Skeletal muscle tissue (tissue), 4 donors: Measurements from ENCODE around the gene NSD2. TPM values are rescaled to one million over a fixed set of nuclear protein-coding genes. Genes with fewer than 3 reads are reported as not detected.

Source experiments
- H3K27ac ChIP-seq: one replicate; pipeline ENCODE4 v1.7.0; 2013; ENCODE audit warnings: mild to moderate bottlenecking, low read depth, low read length, inconsistent platforms
- H3K27me3 ChIP-seq, 3 donors: one replicate each; pipeline ENCODE4 v1.7.0; 2013; ENCODE audit warnings: low read length in 3 of 3; ENCODE audit not compliant: control insufficient read depth in 3 of 3, insufficient read depth in 3 of 3
- H3K36me3 ChIP-seq, 3 donors: one replicate each; pipeline ENCODE4 v1.7.0; 2013; ENCODE audit warnings: low read length in 3 of 3; ENCODE audit not compliant: control insufficient read depth in 3 of 3, insufficient read depth in 3 of 3
- H3K4me1 ChIP-seq, 3 donors: one replicate each; pipeline ENCODE4 v1.7.0; 2013; ENCODE audit warnings: low read length in 3 of 3, mild to moderate bottlenecking in 3 of 3; ENCODE audit not compliant: control insufficient read depth in 3 of 3, insufficient read depth in 3 of 3
- H3K4me3 ChIP-seq, 3 donors: one replicate each; pipeline ENCODE4 v1.7.0; 2013; ENCODE audit warnings: low read length in 3 of 3
- H3K9ac ChIP-seq, 3 donors: one replicate each; pipeline ENCODE4 v1.7.0; 2013; ENCODE audit warnings: low read length in 3 of 3, mild to moderate bottlenecking in 3 of 3, moderate library complexity in 2 of 3, low read depth in 1 of 3
- H3K9me3 ChIP-seq, 3 donors: one replicate each; pipeline ENCODE4 v1.7.0; 2013; ENCODE audit warnings: low read length in 3 of 3; ENCODE audit not compliant: control insufficient read depth in 3 of 3
- total RNA-seq: library from RNA; depleted of rRNA; stranded (reverse); fragments of >200 nt; gene quantifications from one replicate; pipeline ENCODE4 v1.2.3, GENCODE V29; 2014
- donor health status: Osteomylitis.

The NSD2 gene
- total RNA-seq, 1 donor from 2014 or later = 41.8 TPM

- Histone ChIP-seq H3K4me3 (no peak overlapping the region), H3K27me3 (no peaks in the 10 kb centered on the region), H3K9ac (peak overlapping the region; percentile 14 to 40 (median 40)), H3K36me3 (peaks cover 0 to 3% (median 2%) of the 10 kb centered on the region in 3 donors), H3K27ac (no peak overlapping the region), H3K4me1 (peaks cover 26 to 48% (median 27%) of the 10 kb centered on the region in 3 donors), H3K9me3 (no peaks in the 10 kb centered on the region)
These were observed 19.4 kb upstream of the NSD2 start for GRCh38 chr4:1851575-1852410.

- Histone ChIP-seq H3K36me3 (no peaks in the 10 kb centered on the region), H3K4me1 (peaks cover 32 to 58% (median 34%) of the 10 kb centered on the region in 3 donors), H3K9me3 (no peaks in the 10 kb centered on the region), H3K27me3 (no peaks in the 10 kb centered on the region), H3K4me3 (no peak overlapping the region), H3K27ac (no peak overlapping the region), H3K9ac (no peak overlapping the region)
These were observed 18.1 kb upstream of the NSD2 start for GRCh38 chr4:1852904-1853623.

- Histone ChIP-seq H3K36me3 (no peaks in the 10 kb centered on the region), H3K4me3 (peak overlapping the region; percentile 75 to 89 (median 80)), H3K27ac (no peak overlapping the region), H3K4me1 (peaks cover 32 to 58% (median 34%) of the 10 kb centered on the region in 3 donors), H3K9ac (peak overlapping the region; percentile 81 to 88 (median 87)), H3K27me3 (no peaks in the 10 kb centered on the region), H3K9me3 (no peaks in the 10 kb centered on the region)
These were observed 16.4 kb upstream of the NSD2 start for GRCh38 chr4:1854752-1855151.

- Histone ChIP-seq H3K27me3 (no peaks in the 10 kb centered on the region), H3K27ac (peak overlapping the region; percentile 62), H3K9ac (peak overlapping the region; percentile 81 to 88 (median 87)), H3K4me1 (peaks cover 32 to 58% (median 34%) of the 10 kb centered on the region in 3 donors), H3K4me3 (peak overlapping the region; percentile 75 to 89 (median 80)), H3K36me3 (no peaks in the 10 kb centered on the region), H3K9me3 (no peaks in the 10 kb centered on the region)
These were observed 15.7 kb upstream of the NSD2 start for GRCh38 chr4:1855333-1856070.

- Histone ChIP-seq H3K27ac (peak within 1 kb of the TSS; percentile 62), H3K9ac (peak within 1 kb of the TSS; percentile 81 to 88 (median 87)), H3K4me3 (peak within 1 kb of the TSS; percentile 75 to 89 (median 87)), H3K4me1 (peaks cover 26 to 52% (median 30%) of the 10 kb centered on the region in 3 donors), H3K27me3 (no peaks in the 10 kb centered on the region), H3K36me3 (no peaks in the 10 kb centered on the region), H3K9me3 (no peaks in the 10 kb centered on the region)
These were observed 14.9 kb upstream of the NSD2 start, which contains the start of gene LETM1 for GRCh38 chr4:1856071-1856942. Gene LETM1 (minus strand): TSS chr4:1856156. CDS start chr4:1855950, 206 bp downstream.

- Histone ChIP-seq H3K4me1 (peaks cover 19 to 44% (median 22%) of the 10 kb centered on the region in 3 donors), H3K27ac (no peak overlapping the region), H3K4me3 (peak overlapping the region; percentile 72 to 89 (median 87)), H3K36me3 (no peaks in the 10 kb centered on the region), H3K27me3 (peaks cover 2 to 5% (median 3%) of the 10 kb centered on the region in 3 donors), H3K9ac (peak overlapping the region; percentile 69 to 88 (median 77)), H3K9me3 (no peaks in the 10 kb centered on the region)
These were observed 14.1 kb upstream of the NSD2 start for GRCh38 chr4:1856943-1857699.

GRCh38 chr4:1857931-1858330, 13.3 kb upstream of the NSD2 start:
- H3K27me3 ChIP-seq = peaks cover 8 to 11% (median 8%) of the 10 kb centered on the region in 3 donors
- H3K4me1 ChIP-seq = peaks cover 17 to 36% (median 20%) of the 10 kb centered on the region in 3 donors
- H3K4me3 ChIP-seq = no peak overlapping the region
- H3K9ac ChIP-seq = peak overlapping the region in 2 of 3 donors; percentile 16 to 43
- no peaks in the 10 kb centered on the region for H3K9me3 ChIP-seq
- H3K27ac ChIP-seq = no peak overlapping the region
- H3K36me3 ChIP-seq = no peaks in the 10 kb centered on the region

GRCh38 chr4:1859389-1859753, 11.8 kb upstream of the NSD2 start:
- Histone ChIP-seq H3K27me3 (peaks cover 20 to 25% (median 22%) of the 10 kb centered on the region in 3 donors), H3K9ac (no peak overlapping the region), H3K27ac (no peak overlapping the region), H3K9me3 (no peaks in the 10 kb centered on the region), H3K4me3 (no peak overlapping the region), H3K36me3 (no peaks in the 10 kb centered on the region), H3K4me1 (peaks cover 16 to 24% (median 17%) of the 10 kb centered on the region in 3 donors)
